GM21717 (cell line): ENCODE measurements around the gene GBGT1.
A peak's percentile ranks its signal among the peaks of the same experiment; 100 is the strongest.

ENCODE experiments used
- ATAC-seq: cut with Tn5 transposase; IDR thresholded peaks from one replicate; pipeline ENCODE4 v1.9.1; 2021; ENCODE audit warnings: mild to moderate bottlenecking, moderate library complexity; ENCODE audit not compliant: unreplicated experiment

Gene GBGT1

GRCh38 chr9:133117271-133118178, 46.2 kb downstream of the GBGT1 start:
- ATAC-seq: no peak

- ATAC-seq: no peak
These were observed 47.1 kb downstream of the GBGT1 start for GRCh38 chr9:133116346-133117231.

GRCh38 chr9:133115604-133116345, 47.9 kb downstream of the GBGT1 start:
- peak; percentile 62 for ATAC-seq

GRCh38 chr9:133114886-133115603, 48.7 kb downstream of the GBGT1 start:
- ATAC-seq: no peak

- no peak for ATAC-seq
These were observed 49.5 kb downstream of the GBGT1 start for GRCh38 chr9:133113949-133114885.

- ATAC-seq: no peak
These were observed 50.4 kb downstream of the GBGT1 start for GRCh38 chr9:133113163-133113948.

- no peak for ATAC-seq
These were observed 51.1 kb downstream of the GBGT1 start for GRCh38 chr9:133112663-133113026.

- ATAC-seq: no peak
These were observed 51.7 kb downstream of the GBGT1 start for GRCh38 chr9:133111808-133112662.

- ATAC-seq: no peak
These were observed 53.6 kb downstream of the GBGT1 start for GRCh38 chr9:133109931-133110650.

- ATAC-seq: no peak
These were observed 54.7 kb downstream of the GBGT1 start for GRCh38 chr9:133108794-133109641.

GRCh38 chr9:133107961-133108793, 55.5 kb downstream of the GBGT1 start:
- no peak for ATAC-seq

- no peak for ATAC-seq
These were observed 56.4 kb downstream of the GBGT1 start for GRCh38 chr9:133107245-133107722.

- ATAC-seq: no peak
These were observed 57.0 kb downstream of the GBGT1 start for GRCh38 chr9:133106511-133107244.

- no peak for ATAC-seq
These were observed 58.3 kb downstream of the GBGT1 start for GRCh38 chr9:133105461-133105770.
